WERI-Rb-1 (cell line): Measurements from ENCODE around the gene KRT24.

Source experiments
- DNase-seq: peaks from one replicate; pipeline ENCODE4 v3.0.0-alpha.2; 2020
- H3K27ac ChIP-seq: fragments of 250-450 bp; sonication (Bioruptor Pico); 2 replicates; pipeline ENCODE4 v1.5.1; 2020; ENCODE audit warnings: mild to moderate bottlenecking, moderate library complexity
- H3K27me3 ChIP-seq: fragments of 250-450 bp; sonication (Bioruptor Pico); 2 replicates; pipeline ENCODE4 v1.5.1; 2021; ENCODE audit warnings: mild to moderate bottlenecking, low read depth, moderate library complexity; ENCODE audit not compliant: insufficient read depth, severe bottlenecking
- H3K36me3 ChIP-seq: fragments of 250-450 bp; sonication (Bioruptor Pico); 2 replicates; pipeline ENCODE4 v1.5.1; 2020; ENCODE audit warnings: mild to moderate bottlenecking, moderate library complexity
- H3K4me3 ChIP-seq: 2 replicates; pipeline ENCODE4 v1.5.1; 2011; ENCODE audit warnings: low read depth, mild to moderate bottlenecking, control low read depth, low read length
- H3K9me3 ChIP-seq: fragments of 250-450 bp; sonication (Bioruptor Pico); 2 replicates; pipeline ENCODE4 v1.5.1; 2021; ENCODE audit warnings: mild to moderate bottlenecking, moderate library complexity; ENCODE audit not compliant: severe bottlenecking
- CTCF ChIP-seq: IDR thresholded peaks from 2 replicates; pipeline ENCODE4 v1.5.1; 2011; ENCODE audit warnings: low read depth, mild to moderate bottlenecking, control low read depth, inconsistent platforms, low read length

KRT24 gene

DNA sequence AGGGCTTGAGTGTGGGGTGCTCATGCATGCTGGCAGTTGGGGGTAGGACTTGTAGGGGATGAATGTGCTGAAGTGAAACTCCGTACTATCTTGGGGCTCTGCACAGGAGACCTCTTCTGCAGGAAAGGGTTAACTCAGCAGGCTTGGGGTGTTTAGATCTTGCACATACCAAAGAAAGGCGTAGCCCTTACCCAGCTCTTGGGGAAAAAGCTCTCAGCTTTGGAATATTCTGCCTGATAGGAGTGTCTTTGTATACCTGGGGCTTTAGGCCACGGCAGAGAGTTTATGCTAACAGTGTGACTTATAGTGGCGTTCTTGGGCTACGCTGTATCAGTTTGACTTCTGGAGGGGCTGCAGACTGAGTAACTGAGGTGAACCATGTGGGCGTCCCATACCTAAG lies 30.5 kb upstream of the KRT24 start:
- H3K27me3 ChIP-seq, result peaks cover 89% of the 10 kb centered on the region
- no peak overlapping the region for H3K4me3 ChIP-seq
- peaks cover 14% of the 10 kb centered on the region for H3K9me3 ChIP-seq
- no peaks in the 10 kb centered on the region for H3K36me3 ChIP-seq
- no peak overlapping the region for H3K27ac ChIP-seq
- TF ChIP-seq CTCF, result no peak
- no peak for DNase-seq

GRCh38 chr17:40730970-40731369 lies 27.4 kb upstream of the KRT24 start:
- no peak overlapping the region for H3K27ac ChIP-seq
- H3K9me3 ChIP-seq, result peaks cover 14% of the 10 kb centered on the region
- peaks cover 88% of the 10 kb centered on the region for H3K27me3 ChIP-seq
- H3K36me3 ChIP-seq, result no peaks in the 10 kb centered on the region
- DNase-seq, result no peak
- no peak overlapping the region for H3K4me3 ChIP-seq
- no peak for TF ChIP-seq CTCF

DNA sequence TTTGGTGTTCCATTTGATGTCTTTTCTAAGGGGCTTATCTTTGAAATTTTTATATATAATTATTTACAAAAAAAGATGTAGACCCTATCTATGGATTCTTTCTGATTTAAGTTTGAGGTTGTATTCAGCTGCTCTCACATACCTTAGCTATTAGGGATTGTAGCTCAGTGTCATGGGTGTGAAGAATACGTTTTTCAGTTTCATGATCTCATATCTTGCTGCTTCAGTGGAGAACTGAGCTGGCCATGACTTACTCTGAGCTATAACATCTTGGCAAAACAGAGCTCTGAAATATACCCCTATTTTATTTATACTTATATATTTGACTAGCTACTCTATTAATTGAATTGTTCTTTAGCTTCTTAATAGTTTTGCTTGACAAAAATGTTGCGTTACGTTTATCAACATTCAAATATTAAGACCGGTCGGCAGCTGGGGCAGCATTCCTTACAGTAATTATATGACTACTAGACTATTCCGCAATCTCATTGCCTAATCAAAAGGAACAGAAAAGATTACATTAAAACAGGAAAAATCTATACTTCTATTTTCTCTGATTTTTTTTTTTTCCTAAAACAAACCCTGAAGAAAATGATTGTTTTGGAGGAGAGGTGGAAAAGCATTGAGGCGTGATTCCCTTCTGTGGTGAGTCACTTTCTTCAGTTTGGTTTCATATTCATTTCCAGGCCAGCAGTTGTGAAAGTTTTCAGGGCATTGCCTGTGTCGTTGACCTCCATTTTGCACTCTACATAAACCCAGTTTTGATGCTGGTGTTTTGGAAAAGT lies 24.1 kb upstream of the KRT24 start:
- DNase-seq, result no peak
- no peak overlapping the region for H3K27ac ChIP-seq
- no peak for TF ChIP-seq CTCF
- peaks cover 4% of the 10 kb centered on the region for H3K9me3 ChIP-seq
- peaks cover 89% of the 10 kb centered on the region for H3K27me3 ChIP-seq
- no peak overlapping the region for H3K4me3 ChIP-seq
- H3K36me3 ChIP-seq, result no peaks in the 10 kb centered on the region

GRCh38 chr17:40726919-40727318 lies 23.4 kb upstream of the KRT24 start:
- Histone ChIP-seq H3K9me3 (peaks cover 4% of the 10 kb centered on the region), H3K27me3 (peaks cover 90% of the 10 kb centered on the region), H3K4me3 (no peak overlapping the region), H3K36me3 (no peaks in the 10 kb centered on the region), H3K27ac (no peak overlapping the region)
- no peak for TF ChIP-seq CTCF
- DNase-seq, result no peak

DNA sequence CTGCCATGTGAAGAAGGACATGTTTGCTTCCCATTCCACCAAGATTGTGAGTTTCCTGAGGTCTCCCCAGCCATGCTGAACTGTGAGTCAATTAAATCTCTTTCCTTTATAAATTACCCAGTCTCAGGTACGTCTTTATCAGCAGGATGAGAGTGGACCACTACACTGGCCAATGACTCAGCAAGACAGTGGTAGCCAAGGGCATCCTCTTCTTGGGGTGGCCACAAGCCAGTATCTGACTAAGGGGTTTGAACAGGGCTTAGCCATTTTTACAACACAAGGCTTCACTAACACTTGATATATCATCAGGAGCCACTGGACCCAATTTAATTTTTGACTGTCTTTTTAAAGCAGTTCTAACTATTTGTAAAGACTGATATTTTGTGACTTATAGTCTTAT lies 21.1 kb upstream of the KRT24 start:
- DNase-seq, result no peak
- Histone ChIP-seq H3K9me3 (peaks cover 4% of the 10 kb centered on the region), H3K36me3 (no peaks in the 10 kb centered on the region), H3K27me3 (peaks cover 95% of the 10 kb centered on the region), H3K27ac (no peak overlapping the region), H3K4me3 (no peak overlapping the region)
- TF ChIP-seq CTCF, result no peak

- TF ChIP-seq CTCF, result no peak
- H3K36me3 ChIP-seq, result no peaks in the 10 kb centered on the region
- no peak overlapping the region for H3K27ac ChIP-seq
- no peak overlapping the region for H3K4me3 ChIP-seq
- peaks cover 3% of the 10 kb centered on the region for H3K9me3 ChIP-seq
- peaks cover 98% of the 10 kb centered on the region for H3K27me3 ChIP-seq
- DNase-seq, result no peak
These were observed 18.7 kb upstream of the KRT24 start for GRCh38 chr17:40722241-40722640.
